SU-DHL-6 (cell line): Measurements from ENCODE around the gene KIF2C.
"Not testable (repeated sequence)": the region's sequence is repeated elsewhere in the genome, so short reads cannot be mapped to it uniquely, and the experiment has no call there.

Source experiments
- H2AFZ ChIP-seq: fragments of 200-600 bp; sonication (generic); 2 replicates; pipeline ENCODE4 v1.6.1; 2014; ENCODE audit warnings: low read depth, mild to moderate bottlenecking, moderate library complexity, mixed read lengths, antibody characterized with exemption, low read length; ENCODE audit not compliant: severe bottlenecking
- H3F3A ChIP-seq: fragments of 200-600 bp; shearing (Covaris generic); 2 replicates; pipeline ENCODE4 v1.6.0; 2016; ENCODE audit warnings: antibody characterized with exemption, mild to moderate bottlenecking; ENCODE audit not compliant: insufficient read depth
- H3K27ac ChIP-seq: fragments of 200-600 bp; sonication (generic); 2 replicates; pipeline ENCODE4 v1.5.1; 2016; ENCODE audit warnings: low read depth, mild to moderate bottlenecking, low read length, moderate library complexity, mixed read lengths
- H3K27me3 ChIP-seq: fragments of 200-600 bp; sonication (generic), shearing (Covaris generic); 2 replicates; pipeline ENCODE4 v1.6.0; 2014; ENCODE audit warnings: mild to moderate bottlenecking, low read length
- H3K36me3 ChIP-seq: fragments of 200-600 bp; sonication (generic); 2 replicates; pipeline ENCODE4 v1.6.1; 2014; ENCODE audit warnings: mild to moderate bottlenecking, low read length, mixed read lengths
- H3K4me2 ChIP-seq: fragments of 300-600, 200-600 bp; shearing (Covaris generic), sonication (generic); 2 replicates; pipeline ENCODE4 v1.6.0; 2014; ENCODE audit warnings: low read length, low read depth, mild to moderate bottlenecking; ENCODE audit not compliant: poor library complexity, severe bottlenecking
- H3K4me3 ChIP-seq: fragments of 200-600 bp; sonication (generic); 2 replicates; pipeline ENCODE4 v1.5.1; 2014; ENCODE audit warnings: antibody characterized with exemption, low read length, mild to moderate bottlenecking, mixed read lengths; ENCODE audit not compliant: insufficient read depth, poor library complexity, severe bottlenecking
- H3K79me2 ChIP-seq: fragments of 200-600 bp; sonication (generic); 2 replicates; pipeline ENCODE4 v1.6.1; 2014; ENCODE audit warnings: mild to moderate bottlenecking, low read length, moderate library complexity; ENCODE audit not compliant: insufficient read depth
- H3K9ac ChIP-seq: fragments of 200-600 bp; sonication (generic); 2 replicates; pipeline ENCODE4 v1.7.0; 2014; ENCODE audit warnings: mild to moderate bottlenecking, low read length
- H3K9me2 ChIP-seq: fragments of 200-600 bp; sonication (generic); replicated peaks from 2 replicates; pipeline ENCODE4 v1.6.1; 2014; ENCODE audit warnings: low read length; ENCODE audit not compliant: insufficient read depth
- H3K9me3 ChIP-seq: fragments of 200-600 bp; sonication (generic); 2 replicates; pipeline ENCODE4 v1.6.1; 2014; ENCODE audit warnings: low read length, mixed read lengths; ENCODE audit not compliant: insufficient read depth
- H4K20me1 ChIP-seq: fragments of 200-600 bp; sonication (generic); 2 replicates; pipeline ENCODE4 v1.6.1; 2014; ENCODE audit warnings: low read depth, mild to moderate bottlenecking, antibody characterized with exemption, low read length, moderate library complexity, mixed read lengths
- CTCF ChIP-seq: fragments of 200-600 bp; sonication (generic); IDR thresholded peaks from one replicate; pipeline ENCODE4 v1.5.1; 2017; ENCODE audit warnings: antibody characterized with exemption, mild to moderate bottlenecking, low read length, moderate library complexity; ENCODE audit not compliant: insufficient read depth, poor library complexity, severe bottlenecking
- EZH2phosphoT487 ChIP-seq: fragments of 200-600 bp; sonication (generic), shearing (Covaris generic); conservative IDR thresholded peaks from 2 replicates; pipeline ENCODE4 v1.6.1; 2018; ENCODE audit warnings: mild to moderate bottlenecking, antibody characterized with exemption, low read length, moderate library complexity, mixed read lengths

Gene KIF2C

GRCh38 chr1:44810101-44810761 is 70.6 kb downstream of the KIF2C start:
- no peak overlapping the region for H2AFZ ChIP-seq
- H3K4me3 ChIP-seq: no peak overlapping the region
- H3K9ac ChIP-seq: peak overlapping the region; percentile 45; the same call in 1 of the 2 replicates

GRCh38 chr1:44810762-44811105 is 71.1 kb downstream of the KIF2C start:
- H3K27me3 ChIP-seq, H3K36me3 ChIP-seq, H3K9me2 ChIP-seq, H3K9me3 ChIP-seq, H2AFZ ChIP-seq, H3K79me2 ChIP-seq, H4K20me1 ChIP-seq, H3K4me3 ChIP-seq: not testable (repeated sequence)
- peak overlapping the region; percentile 78 for H3K27ac ChIP-seq
- 0 out of 2 replicates have a peak overlapping the region, but pooled peaks have one; percentile 45 for H3K9ac ChIP-seq
- peaks cover 14% of the 10 kb centered on the region for H3F3A ChIP-seq
- H3K4me2 ChIP-seq: peak overlapping the region; percentile 36

More at GRCh38 chr1:44810101-44810761, 70.6 kb downstream of the KIF2C start:
- no peaks in the 10 kb centered on the region for H3K36me3 ChIP-seq
- H3K27ac ChIP-seq: peak overlapping the region; percentile 78
- H3K4me2 ChIP-seq: peak overlapping the region; percentile 36
- no peaks in the 10 kb centered on the region for H3K9me2 ChIP-seq
- no peaks in the 10 kb centered on the region for H3K9me3 ChIP-seq
- no peaks in the 10 kb centered on the region for H4K20me1 ChIP-seq
- H3F3A ChIP-seq: peaks cover 14% of the 10 kb centered on the region
- H3K27me3 ChIP-seq: no peaks in the 10 kb centered on the region
- TF ChIP-seq CTCF: no peak
- no peak for TF ChIP-seq EZH2phosphoT487
- H3K79me2 ChIP-seq: no peaks in the 10 kb centered on the region

- Histone ChIP-seq H3K27me3 (no peaks in the 10 kb centered on the region), H3K4me3 (no peak overlapping the region), H3K4me2 (no peak overlapping the region), H3K36me3 (no peaks in the 10 kb centered on the region), H4K20me1 (no peaks in the 10 kb centered on the region), H3K9me3 (no peaks in the 10 kb centered on the region), H3K9ac (no peak overlapping the region), H3F3A (peaks cover 14% of the 10 kb centered on the region), H2AFZ (no peak overlapping the region), H3K9me2 (no peaks in the 10 kb centered on the region), H3K27ac (no peak overlapping the region), H3K79me2 (no peaks in the 10 kb centered on the region)
- TF ChIP-seq CTCF (no peak), EZH2phosphoT487 (no peak)
Observed at GRCh38 chr1:44811234-44811633, 71.6 kb downstream of the KIF2C start.

- peak overlapping the region; percentile 75 for H2AFZ ChIP-seq
Observed at GRCh38 chr1:44812822-44813543, 73.3 kb downstream of the KIF2C start.

GRCh38 chr1:44815926-44816325 is 76.3 kb downstream of the KIF2C start:
- H4K20me1 ChIP-seq, H3K79me2 ChIP-seq, H3K9me3 ChIP-seq, H3K36me3 ChIP-seq, H2AFZ ChIP-seq, H3K4me2 ChIP-seq, H3K9me2 ChIP-seq, H3K4me3 ChIP-seq, H3K27ac ChIP-seq, H3K9ac ChIP-seq, H3K27me3 ChIP-seq: not testable (repeated sequence)
- peaks cover 31% of the 10 kb centered on the region for H3F3A ChIP-seq

More at GRCh38 chr1:44812822-44813543, 73.3 kb downstream of the KIF2C start:
- Histone ChIP-seq H3K4me2 (peak overlapping the region; percentile 59), H3K9me3 (no peaks in the 10 kb centered on the region), H3K9me2 (no peaks in the 10 kb centered on the region), H3K9ac (peak overlapping the region; percentile 60), H3K4me3 (no peak overlapping the region), H3F3A (peaks cover 16% of the 10 kb centered on the region), H4K20me1 (no peaks in the 10 kb centered on the region), H3K27me3 (no peaks in the 10 kb centered on the region), H3K27ac (no peak overlapping the region), H3K79me2 (no peaks in the 10 kb centered on the region), H3K36me3 (no peaks in the 10 kb centered on the region)
- TF ChIP-seq CTCF (no peak), EZH2phosphoT487 (no peak)
